HEK293 (cell line): ENCODE results near the gene PPP1R14B.
A peak's percentile ranks its signal among the peaks of the same experiment; 100 is the strongest.

Source experiments
- GLI2 ChIP-seq: fragments of 450-650 bp; formaldehyde crosslinking; IDR thresholded peaks from 2 replicates; pipeline ENCODE4; 2017; ENCODE audit warnings: missing biosample characterization, missing genetic modification characterization, low read depth, borderline replicate concordance
- GLIS1 ChIP-seq: fragments of 450-650 bp; formaldehyde crosslinking; IDR thresholded peaks from 2 replicates; pipeline ENCODE4 v1.5.1; 2016; ENCODE audit warnings: missing biosample characterization, missing genetic modification characterization
- HOXA7 ChIP-seq: sonication (generic); formaldehyde crosslinking; IDR thresholded peaks from 2 replicates; pipeline ENCODE4 v1.8.1; 2022; ENCODE audit warnings: missing genetic modification reagents, borderline replicate concordance
- HOXD13 ChIP-seq: sonication (generic); formaldehyde crosslinking; IDR thresholded peaks from 2 replicates; pipeline ENCODE4 v1.8.0; 2022; ENCODE audit warnings: missing genetic modification reagents, borderline replicate concordance
- SCRT1 ChIP-seq: fragments of 450-650 bp; formaldehyde crosslinking; IDR thresholded peaks from 2 replicates; pipeline ENCODE4 v1.5.1; 2016; ENCODE audit warnings: missing biosample characterization, missing genetic modification characterization, borderline replicate concordance
- SCRT2 ChIP-seq: fragments of 450-650 bp; formaldehyde crosslinking; IDR thresholded peaks from 2 replicates; pipeline ENCODE4 v1.5.1; 2016; ENCODE audit warnings: missing biosample characterization, missing genetic modification characterization
- ZNF132 ChIP-seq: fragments of 450-650 bp; formaldehyde crosslinking; IDR thresholded peaks from 2 replicates; pipeline ENCODE4 v1.5.1; 2017; ENCODE audit warnings: missing biosample characterization, missing genetic modification characterization, borderline replicate concordance
- ZNF211 ChIP-seq: fragments of 450-650 bp; formaldehyde crosslinking; IDR thresholded peaks from 2 replicates; pipeline ENCODE4 v1.5.1; 2016; ENCODE audit warnings: low read depth, missing biosample characterization, missing genetic modification characterization
- ZNF239 ChIP-seq: fragments of 450-650 bp; formaldehyde crosslinking; IDR thresholded peaks from 2 replicates; pipeline ENCODE4 v1.5.1; 2016; ENCODE audit warnings: missing biosample characterization, missing genetic modification characterization
- ZNF391 ChIP-seq: fragments of 450-650 bp; formaldehyde crosslinking; IDR thresholded peaks from 2 replicates; pipeline ENCODE4 v1.5.1; 2016; ENCODE audit warnings: low read depth, missing biosample characterization, missing genetic modification characterization, borderline replicate concordance
- ZNF404 ChIP-seq: fragments of 450-650 bp; formaldehyde crosslinking; IDR thresholded peaks from 2 replicates; pipeline ENCODE4 v1.5.1; 2017; ENCODE audit warnings: missing biosample characterization, missing genetic modification characterization
- ZNF48 ChIP-seq: fragments of 450-650 bp; formaldehyde crosslinking; IDR thresholded peaks from 2 replicates; pipeline ENCODE4 v1.5.1; 2016; ENCODE audit warnings: missing biosample characterization, missing genetic modification characterization
- ZNF488 ChIP-seq: fragments of 450-650 bp; formaldehyde crosslinking; IDR thresholded peaks from 2 replicates; pipeline ENCODE4 v1.5.1; 2016; ENCODE audit warnings: missing biosample characterization, missing genetic modification characterization
- ZNF571 ChIP-seq: fragments of 450-650 bp; formaldehyde crosslinking; IDR thresholded peaks from 2 replicates; pipeline ENCODE4 v1.5.0; 2017; ENCODE audit warnings: missing biosample characterization, missing genetic modification characterization
- ZNF76 ChIP-seq: fragments of 450-650 bp; formaldehyde crosslinking; IDR thresholded peaks from 2 replicates; pipeline ENCODE4; 2016; ENCODE audit warnings: low read depth, missing biosample characterization, missing genetic modification characterization, borderline replicate concordance
- TF ChIP-seq, protein P1 (sequence below): fragments of 450-650 bp; formaldehyde crosslinking; IDR thresholded peaks from 2 replicates; pipeline ENCODE4 v1.5.1; 2017; ENCODE audit warnings: missing biosample characterization, missing genetic modification characterization
- TF ChIP-seq, protein P2 (sequence below): fragments of 450-650 bp; formaldehyde crosslinking; IDR thresholded peaks from 2 replicates; pipeline ENCODE4 v1.5.1; 2016; ENCODE audit warnings: missing biosample characterization, missing genetic modification characterization
- TF ChIP-seq, protein P3 (sequence below): fragments of 450-650 bp; formaldehyde crosslinking; IDR thresholded peaks from 2 replicates; pipeline ENCODE4 v1.5.1; 2016; ENCODE audit warnings: missing biosample characterization, missing genetic modification characterization, borderline replicate concordance
- TF ChIP-seq, protein P4 (sequence below): fragments of 450-650 bp; formaldehyde crosslinking; conservative IDR thresholded peaks from 2 replicates; pipeline ENCODE4 v1.5.1; 2016; ENCODE audit warnings: low read depth, missing biosample characterization, missing genetic modification characterization
- TF ChIP-seq, protein P5 (sequence below): fragments of 450-650 bp; formaldehyde crosslinking; IDR thresholded peaks from 2 replicates; pipeline ENCODE4 v1.5.1; 2016; ENCODE audit warnings: missing biosample characterization, missing genetic modification characterization

The PPP1R14B gene

GRCh38 chr11:64251016-64251752, 4.4 kb upstream of the PPP1R14B start, which contains the start of gene PLCB3 (continued):
- TF ChIP-seq ZNF76 (tag by site-specific recombination) (no peak), ZNF132 (tag by site-specific recombination) (no peak), SCRT2 (tag by site-specific recombination) (no peak), ZNF404 (tag by site-specific recombination) (no peak), ZNF391 (tag by site-specific recombination) (no peak), GLIS1 (tag by site-specific recombination) (peak; percentile 93; the same call in 1 of the 2 replicates), ZNF571 (tag by site-specific recombination) (no peak), GLI2 (tag by site-specific recombination) (no peak), ZNF211 (tag by site-specific recombination) (no peak), ZNF48 (tag by site-specific recombination) (no peak), ZNF488 (tag by site-specific recombination) (no peak), HOXA7 (CRISPR knock-in tag) (no peak), SCRT1 (tag by site-specific recombination) (no peak), ZNF239 (tag by site-specific recombination) (no peak), HOXD13 (no peak)
- TF ChIP-seq, protein P1, sequence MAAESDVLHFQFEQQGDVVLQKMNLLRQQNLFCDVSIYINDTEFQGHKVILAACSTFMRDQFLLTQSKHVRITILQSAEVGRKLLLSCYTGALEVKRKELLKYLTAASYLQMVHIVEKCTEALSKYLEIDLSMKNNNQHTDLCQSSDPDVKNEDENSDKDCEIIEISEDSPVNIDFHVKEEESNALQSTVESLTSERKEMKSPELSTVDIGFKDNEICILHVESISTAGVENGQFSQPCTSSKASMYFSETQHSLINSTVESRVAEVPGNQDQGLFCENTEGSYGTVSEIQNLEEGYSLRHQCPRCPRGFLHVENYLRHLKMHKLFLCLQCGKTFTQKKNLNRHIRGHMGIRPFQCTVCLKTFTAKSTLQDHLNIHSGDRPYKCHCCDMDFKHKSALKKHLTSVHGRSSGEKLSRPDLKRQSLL, result no peak
- TF ChIP-seq, protein P2, sequence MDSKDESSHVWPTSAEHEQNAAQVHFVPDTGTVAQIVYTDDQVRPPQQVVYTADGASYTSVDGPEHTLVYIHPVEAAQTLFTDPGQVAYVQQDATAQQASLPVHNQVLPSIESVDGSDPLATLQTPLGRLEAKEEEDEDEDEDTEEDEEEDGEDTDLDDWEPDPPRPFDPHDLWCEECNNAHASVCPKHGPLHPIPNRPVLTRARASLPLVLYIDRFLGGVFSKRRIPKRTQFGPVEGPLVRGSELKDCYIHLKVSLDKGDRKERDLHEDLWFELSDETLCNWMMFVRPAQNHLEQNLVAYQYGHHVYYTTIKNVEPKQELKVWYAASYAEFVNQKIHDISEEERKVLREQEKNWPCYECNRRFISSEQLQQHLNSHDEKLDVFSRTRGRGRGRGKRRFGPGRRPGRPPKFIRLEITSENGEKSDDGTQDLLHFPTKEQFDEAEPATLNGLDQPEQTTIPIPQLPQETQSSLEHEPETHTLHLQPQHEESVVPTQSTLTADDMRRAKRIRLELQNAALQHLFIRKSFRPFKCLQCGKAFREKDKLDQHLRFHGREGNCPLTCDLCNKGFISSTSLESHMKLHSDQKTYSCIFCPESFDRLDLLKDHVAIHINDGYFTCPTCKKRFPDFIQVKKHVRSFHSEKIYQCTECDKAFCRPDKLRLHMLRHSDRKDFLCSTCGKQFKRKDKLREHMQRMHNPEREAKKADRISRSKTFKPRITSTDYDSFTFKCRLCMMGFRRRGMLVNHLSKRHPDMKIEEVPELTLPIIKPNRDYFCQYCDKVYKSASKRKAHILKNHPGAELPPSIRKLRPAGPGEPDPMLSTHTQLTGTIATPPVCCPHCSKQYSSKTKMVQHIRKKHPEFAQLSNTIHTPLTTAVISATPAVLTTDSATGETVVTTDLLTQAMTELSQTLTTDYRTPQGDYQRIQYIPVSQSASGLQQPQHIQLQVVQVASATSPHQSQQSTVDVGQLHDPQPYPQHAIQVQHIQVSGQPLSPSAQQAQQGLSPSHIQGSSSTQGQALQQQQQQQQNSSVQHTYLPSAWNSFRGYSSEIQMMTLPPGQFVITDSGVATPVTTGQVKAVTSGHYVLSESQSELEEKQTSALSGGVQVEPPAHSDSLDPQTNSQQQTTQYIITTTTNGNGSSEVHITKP (tag by site-specific recombination), result peak; percentile 92
- TF ChIP-seq, protein P3, sequence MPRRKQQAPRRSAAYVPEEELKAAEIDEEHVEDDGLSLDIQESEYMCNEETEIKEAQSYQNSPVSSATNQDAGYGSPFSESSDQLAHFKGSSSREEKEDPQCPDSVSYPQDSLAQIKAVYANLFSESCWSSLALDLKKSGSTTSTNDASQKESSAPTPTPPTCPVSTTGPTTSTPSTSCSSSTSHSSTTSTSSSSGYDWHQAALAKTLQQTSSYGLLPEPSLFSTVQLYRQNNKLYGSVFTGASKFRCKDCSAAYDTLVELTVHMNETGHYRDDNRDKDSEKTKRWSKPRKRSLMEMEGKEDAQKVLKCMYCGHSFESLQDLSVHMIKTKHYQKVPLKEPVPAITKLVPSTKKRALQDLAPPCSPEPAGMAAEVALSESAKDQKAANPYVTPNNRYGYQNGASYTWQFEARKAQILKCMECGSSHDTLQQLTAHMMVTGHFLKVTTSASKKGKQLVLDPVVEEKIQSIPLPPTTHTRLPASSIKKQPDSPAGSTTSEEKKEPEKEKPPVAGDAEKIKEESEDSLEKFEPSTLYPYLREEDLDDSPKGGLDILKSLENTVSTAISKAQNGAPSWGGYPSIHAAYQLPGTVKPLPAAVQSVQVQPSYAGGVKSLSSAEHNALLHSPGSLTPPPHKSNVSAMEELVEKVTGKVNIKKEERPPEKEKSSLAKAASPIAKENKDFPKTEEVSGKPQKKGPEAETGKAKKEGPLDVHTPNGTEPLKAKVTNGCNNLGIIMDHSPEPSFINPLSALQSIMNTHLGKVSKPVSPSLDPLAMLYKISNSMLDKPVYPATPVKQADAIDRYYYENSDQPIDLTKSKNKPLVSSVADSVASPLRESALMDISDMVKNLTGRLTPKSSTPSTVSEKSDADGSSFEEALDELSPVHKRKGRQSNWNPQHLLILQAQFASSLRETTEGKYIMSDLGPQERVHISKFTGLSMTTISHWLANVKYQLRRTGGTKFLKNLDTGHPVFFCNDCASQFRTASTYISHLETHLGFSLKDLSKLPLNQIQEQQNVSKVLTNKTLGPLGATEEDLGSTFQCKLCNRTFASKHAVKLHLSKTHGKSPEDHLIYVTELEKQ (tag by site-specific recombination), result no peak
- TF ChIP-seq, protein P4, sequence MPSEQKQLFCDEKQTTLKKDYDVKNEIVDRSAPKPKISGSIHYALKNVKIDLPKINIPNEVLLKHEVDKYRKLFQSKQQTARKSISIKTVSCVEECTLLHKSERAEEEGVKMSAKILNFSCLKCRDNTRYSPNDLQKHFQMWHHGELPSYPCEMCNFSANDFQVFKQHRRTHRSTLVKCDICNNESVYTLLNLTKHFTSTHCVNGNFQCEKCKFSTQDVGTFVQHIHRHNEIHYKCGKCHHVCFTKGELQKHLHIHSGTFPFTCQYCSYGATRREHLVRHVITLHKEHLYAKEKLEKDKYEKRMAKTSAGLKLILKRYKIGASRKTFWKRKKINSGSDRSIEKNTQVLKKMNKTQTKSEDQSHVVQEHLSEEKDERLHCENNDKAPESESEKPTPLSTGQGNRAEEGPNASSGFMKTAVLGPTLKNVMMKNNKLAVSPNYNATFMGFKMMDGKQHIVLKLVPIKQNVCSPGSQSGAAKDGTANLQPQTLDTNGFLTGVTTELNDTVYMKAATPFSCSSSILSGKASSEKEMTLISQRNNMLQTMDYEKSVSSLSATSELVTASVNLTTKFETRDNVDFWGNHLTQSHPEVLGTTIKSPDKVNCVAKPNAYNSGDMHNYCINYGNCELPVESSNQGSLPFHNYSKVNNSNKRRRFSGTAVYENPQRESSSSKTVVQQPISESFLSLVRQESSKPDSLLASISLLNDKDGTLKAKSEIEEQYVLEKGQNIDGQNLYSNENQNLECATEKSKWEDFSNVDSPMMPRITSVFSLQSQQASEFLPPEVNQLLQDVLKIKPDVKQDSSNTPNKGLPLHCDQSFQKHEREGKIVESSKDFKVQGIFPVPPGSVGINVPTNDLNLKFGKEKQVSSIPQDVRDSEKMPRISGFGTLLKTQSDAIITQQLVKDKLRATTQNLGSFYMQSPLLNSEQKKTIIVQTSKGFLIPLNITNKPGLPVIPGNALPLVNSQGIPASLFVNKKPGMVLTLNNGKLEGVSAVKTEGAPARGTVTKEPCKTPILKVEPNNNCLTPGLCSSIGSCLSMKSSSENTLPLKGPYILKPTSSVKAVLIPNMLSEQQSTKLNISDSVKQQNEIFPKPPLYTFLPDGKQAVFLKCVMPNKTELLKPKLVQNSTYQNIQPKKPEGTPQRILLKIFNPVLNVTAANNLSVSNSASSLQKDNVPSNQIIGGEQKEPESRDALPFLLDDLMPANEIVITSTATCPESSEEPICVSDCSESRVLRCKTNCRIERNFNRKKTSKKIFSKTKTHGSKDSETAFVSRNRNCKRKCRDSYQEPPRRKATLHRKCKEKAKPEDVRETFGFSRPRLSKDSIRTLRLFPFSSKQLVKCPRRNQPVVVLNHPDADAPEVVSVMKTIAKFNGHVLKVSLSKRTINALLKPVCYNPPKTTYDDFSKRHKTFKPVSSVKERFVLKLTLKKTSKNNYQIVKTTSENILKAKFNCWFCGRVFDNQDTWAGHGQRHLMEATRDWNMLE, result no peak
- TF ChIP-seq, protein P5, sequence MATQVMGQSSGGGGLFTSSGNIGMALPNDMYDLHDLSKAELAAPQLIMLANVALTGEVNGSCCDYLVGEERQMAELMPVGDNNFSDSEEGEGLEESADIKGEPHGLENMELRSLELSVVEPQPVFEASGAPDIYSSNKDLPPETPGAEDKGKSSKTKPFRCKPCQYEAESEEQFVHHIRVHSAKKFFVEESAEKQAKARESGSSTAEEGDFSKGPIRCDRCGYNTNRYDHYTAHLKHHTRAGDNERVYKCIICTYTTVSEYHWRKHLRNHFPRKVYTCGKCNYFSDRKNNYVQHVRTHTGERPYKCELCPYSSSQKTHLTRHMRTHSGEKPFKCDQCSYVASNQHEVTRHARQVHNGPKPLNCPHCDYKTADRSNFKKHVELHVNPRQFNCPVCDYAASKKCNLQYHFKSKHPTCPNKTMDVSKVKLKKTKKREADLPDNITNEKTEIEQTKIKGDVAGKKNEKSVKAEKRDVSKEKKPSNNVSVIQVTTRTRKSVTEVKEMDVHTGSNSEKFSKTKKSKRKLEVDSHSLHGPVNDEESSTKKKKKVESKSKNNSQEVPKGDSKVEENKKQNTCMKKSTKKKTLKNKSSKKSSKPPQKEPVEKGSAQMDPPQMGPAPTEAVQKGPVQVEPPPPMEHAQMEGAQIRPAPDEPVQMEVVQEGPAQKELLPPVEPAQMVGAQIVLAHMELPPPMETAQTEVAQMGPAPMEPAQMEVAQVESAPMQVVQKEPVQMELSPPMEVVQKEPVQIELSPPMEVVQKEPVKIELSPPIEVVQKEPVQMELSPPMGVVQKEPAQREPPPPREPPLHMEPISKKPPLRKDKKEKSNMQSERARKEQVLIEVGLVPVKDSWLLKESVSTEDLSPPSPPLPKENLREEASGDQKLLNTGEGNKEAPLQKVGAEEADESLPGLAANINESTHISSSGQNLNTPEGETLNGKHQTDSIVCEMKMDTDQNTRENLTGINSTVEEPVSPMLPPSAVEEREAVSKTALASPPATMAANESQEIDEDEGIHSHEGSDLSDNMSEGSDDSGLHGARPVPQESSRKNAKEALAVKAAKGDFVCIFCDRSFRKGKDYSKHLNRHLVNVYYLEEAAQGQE (tag by site-specific recombination), result 0 out of 2 replicates have a peak, but pooled peaks have one; percentile 12
